22Rv1 (cell line): ENCODE measurements around the gene ARHGAP6.

Experiments
- ZFX ChIP-seq: fragments of 450-650 bp; IDR thresholded peaks from 2 replicates; pipeline ENCODE4 v1.6.1; 2017; ENCODE audit warnings: antibody characterized with exemption, borderline replicate concordance
- TF ChIP-seq, protein P1 (sequence below): fragments of 450-650 bp; IDR thresholded peaks from 2 replicates; pipeline ENCODE4 v1.5.1; 2017; ENCODE audit warnings: mild to moderate bottlenecking

DNA sequence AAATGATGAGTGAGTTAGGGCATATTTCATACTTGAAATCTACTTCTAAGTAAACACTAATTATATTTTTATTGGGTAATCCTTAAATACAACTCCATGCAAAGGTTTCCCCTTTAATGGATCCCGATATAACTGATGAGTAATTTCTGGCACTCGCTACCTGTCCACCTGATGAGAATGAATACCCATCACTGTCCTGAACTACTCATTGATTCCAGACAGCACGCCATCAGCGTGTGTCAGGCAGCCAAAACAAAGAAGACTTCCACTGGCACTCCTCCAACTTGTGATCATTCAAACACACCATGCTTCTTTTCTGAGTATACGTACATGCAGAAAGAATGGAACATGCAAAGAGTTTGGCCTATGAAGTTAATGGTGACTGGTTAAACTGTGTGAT, 485.1 kb downstream of the ARHGAP6 start:
- TF ChIP-seq, protein P1, sequence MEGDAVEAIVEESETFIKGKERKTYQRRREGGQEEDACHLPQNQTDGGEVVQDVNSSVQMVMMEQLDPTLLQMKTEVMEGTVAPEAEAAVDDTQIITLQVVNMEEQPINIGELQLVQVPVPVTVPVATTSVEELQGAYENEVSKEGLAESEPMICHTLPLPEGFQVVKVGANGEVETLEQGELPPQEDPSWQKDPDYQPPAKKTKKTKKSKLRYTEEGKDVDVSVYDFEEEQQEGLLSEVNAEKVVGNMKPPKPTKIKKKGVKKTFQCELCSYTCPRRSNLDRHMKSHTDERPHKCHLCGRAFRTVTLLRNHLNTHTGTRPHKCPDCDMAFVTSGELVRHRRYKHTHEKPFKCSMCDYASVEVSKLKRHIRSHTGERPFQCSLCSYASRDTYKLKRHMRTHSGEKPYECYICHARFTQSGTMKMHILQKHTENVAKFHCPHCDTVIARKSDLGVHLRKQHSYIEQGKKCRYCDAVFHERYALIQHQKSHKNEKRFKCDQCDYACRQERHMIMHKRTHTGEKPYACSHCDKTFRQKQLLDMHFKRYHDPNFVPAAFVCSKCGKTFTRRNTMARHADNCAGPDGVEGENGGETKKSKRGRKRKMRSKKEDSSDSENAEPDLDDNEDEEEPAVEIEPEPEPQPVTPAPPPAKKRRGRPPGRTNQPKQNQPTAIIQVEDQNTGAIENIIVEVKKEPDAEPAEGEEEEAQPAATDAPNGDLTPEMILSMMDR = no peak
- TF ChIP-seq ZFX = no peak
